SIG-M5 (cell line): Measurements from ENCODE around the gene PLK2.
A peak's percentile ranks its signal among the peaks of the same experiment; 100 is the strongest.

Experiments used
- DNase-seq: peaks from one replicate; lab custom pipeline; 2025; lab: John Stamatoyannopoulos, UW

PLK2 gene

GRCh38 chr5:58477760-58478376 lies 18.0 kb upstream of the PLK2 start:
- DNase-seq, result no peak

- DNase-seq, result no peak
Observed at GRCh38 chr5:58475404-58475803, 15.5 kb upstream of the PLK2 start.

DNA sequence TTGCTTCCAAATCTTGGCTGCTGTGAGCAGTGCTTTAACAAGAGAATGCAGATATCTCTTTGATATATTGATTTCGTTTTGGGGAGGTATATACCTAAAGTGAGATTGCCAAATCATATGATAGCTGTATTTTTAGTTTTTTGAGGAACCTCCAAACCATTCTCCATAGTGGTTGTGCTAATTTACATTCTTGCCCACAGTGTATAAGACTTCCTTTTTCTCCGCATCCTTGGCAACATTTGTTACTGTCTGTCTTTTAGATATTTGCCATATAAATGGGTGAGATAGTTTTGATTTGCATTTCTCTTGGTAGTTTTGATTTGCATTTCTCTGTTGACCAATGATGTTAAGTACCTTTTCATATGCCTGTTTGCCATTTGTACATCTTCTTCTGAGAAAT lies 10.0 kb upstream of the PLK2 start:
- DNase-seq, result peak; percentile 41

- DNase-seq, result peak; percentile 18
Observed at GRCh38 chr5:58466939-58467338, 7.1 kb upstream of the PLK2 start.

- DNase-seq, result no peak
Observed at GRCh38 chr5:58462623-58463230, 2.8 kb upstream of the PLK2 start.

GRCh38 chr5:58462154-58462553 lies 2.3 kb upstream of the PLK2 start:
- peak; percentile 87 for DNase-seq

- peak; percentile 25 for DNase-seq
Observed at GRCh38 chr5:58460732-58461286, 923 bp upstream of the PLK2 start.

DNA sequence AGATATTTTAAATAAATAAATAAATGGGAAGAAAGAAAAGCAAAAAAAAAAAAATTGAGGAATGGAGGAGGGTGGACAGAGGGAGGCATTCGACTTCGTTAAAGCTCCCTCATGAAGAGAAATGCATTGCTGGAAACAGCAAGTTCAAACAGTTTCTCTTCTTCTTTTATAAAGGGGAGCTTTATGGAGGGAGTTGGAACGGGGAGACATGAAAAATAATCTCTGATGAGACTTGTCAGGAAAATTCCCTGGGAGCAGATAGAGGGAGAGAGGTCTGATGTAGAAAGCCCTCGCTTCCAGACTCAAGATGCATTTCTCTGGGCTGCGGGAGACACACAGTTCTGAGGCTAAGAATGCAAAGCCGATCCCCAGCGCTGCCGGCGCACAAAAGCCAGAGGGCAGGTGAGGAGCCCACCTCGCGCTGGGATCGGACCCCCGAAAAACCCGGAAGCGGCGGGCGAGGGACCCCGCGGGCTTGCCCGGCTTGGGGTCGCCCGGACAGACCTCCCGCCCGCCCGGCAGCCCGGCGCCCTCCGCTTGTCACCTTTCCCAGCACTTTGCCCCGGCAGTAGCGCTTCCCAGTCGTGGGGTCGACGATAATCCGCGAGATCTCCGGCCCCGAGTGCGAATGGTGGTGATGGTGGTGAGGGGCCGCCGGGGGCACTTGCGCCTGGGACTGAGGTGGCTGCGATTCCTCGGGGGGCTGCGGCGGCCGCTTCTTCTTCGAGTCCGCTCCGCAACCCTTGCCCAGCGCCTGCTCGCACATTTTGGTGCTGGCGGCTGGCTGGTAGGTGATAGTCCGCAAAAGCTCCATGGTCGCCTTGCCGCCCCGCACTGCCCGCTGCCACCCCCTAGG lies 512 bp downstream of the PLK2 start:
- DNase-seq, result no peak

DNA sequence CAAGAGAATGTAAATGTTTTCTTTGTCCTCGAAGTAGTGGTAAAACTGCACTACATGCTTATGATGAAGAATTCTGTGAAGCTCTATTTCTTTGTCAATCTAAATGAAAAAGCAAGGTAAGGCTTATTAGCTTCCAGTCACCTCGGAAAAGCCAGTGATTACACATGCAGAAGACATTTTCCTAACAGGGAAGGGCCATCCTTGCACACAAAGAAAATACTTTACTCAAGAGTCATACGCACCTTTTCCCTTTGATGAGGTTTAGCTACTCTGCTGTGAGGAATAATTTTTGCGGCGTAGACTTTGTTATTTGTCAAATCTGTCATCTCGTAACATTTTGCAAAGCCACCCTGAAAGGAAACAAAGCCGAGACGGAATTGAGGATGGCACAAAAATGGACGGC lies 1.1 kb downstream of the PLK2 start:
- no peak for DNase-seq

- no peak for DNase-seq
Observed at GRCh38 chr5:58458141-58458742, 1.6 kb downstream of the PLK2 start.

- DNase-seq, result no peak
Observed at GRCh38 chr5:58457050-58457449, 2.8 kb downstream of the PLK2 start.

DNA sequence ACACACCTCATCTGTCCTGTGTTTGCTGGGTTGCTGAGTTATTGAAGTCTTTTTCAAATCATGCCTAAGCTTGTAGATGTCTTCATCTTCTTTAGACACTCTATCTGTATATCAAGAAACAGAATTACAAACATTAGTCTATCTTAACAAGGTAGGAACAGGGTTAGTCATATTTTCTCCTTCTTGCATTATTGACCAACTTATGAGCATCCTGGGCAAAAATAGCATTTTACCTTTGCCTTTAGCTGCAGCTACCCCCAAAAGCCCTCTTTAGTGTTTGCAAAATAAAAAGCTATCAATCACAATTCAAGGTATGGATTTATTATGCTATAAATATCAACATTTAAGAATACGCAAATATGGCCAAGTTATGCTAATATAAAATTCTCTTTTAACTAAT lies 3.4 kb downstream of the PLK2 start:
- DNase-seq, result no peak

GRCh38 chr5:58456026-58456425 lies 3.9 kb downstream of the PLK2 start:
- no peak for DNase-seq

- DNase-seq, result no peak
Observed at GRCh38 chr5:58455480-58455879, 4.4 kb downstream of the PLK2 start.

GRCh38 chr5:58455066-58455465 lies 4.8 kb downstream of the PLK2 start:
- DNase-seq, result no peak

GRCh38 chr5:58454025-58454424 lies 5.9 kb downstream of the PLK2 start:
- no peak for DNase-seq

- DNase-seq, result no peak
Observed at GRCh38 chr5:58453306-58453705, 6.6 kb downstream of the PLK2 start.

DNA sequence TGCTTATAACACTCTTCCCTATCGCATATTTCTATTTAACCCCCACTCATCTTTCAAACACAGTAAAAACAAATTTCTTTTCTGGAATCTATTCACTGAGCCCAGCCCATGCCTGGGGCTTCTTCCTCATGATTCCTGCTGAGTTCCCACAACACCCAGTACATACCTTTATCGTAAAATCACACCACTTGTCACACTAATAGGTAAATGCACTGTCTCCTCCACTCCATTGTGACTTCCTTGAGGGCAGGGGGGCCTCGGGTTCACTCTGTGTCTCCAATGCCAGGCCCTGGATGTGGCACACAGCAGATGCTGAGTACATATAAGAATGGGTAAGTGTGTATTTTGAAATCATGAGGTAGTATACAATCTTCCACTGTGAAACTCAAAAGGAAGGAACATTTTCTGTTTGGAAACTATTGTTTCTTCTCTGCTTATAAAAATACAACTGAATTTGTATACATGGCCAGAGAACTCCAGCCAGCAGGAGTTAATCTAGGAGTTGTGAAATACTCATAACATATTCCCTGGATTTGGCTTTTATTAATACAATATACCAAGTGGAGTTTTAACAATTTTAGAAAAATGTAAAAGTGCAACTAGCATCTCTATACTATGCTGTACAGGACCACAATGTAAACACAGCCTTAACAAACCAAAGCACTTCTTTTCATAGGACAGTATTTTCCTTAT lies 7.2 kb downstream of the PLK2 start:
- no peak for DNase-seq

DNA sequence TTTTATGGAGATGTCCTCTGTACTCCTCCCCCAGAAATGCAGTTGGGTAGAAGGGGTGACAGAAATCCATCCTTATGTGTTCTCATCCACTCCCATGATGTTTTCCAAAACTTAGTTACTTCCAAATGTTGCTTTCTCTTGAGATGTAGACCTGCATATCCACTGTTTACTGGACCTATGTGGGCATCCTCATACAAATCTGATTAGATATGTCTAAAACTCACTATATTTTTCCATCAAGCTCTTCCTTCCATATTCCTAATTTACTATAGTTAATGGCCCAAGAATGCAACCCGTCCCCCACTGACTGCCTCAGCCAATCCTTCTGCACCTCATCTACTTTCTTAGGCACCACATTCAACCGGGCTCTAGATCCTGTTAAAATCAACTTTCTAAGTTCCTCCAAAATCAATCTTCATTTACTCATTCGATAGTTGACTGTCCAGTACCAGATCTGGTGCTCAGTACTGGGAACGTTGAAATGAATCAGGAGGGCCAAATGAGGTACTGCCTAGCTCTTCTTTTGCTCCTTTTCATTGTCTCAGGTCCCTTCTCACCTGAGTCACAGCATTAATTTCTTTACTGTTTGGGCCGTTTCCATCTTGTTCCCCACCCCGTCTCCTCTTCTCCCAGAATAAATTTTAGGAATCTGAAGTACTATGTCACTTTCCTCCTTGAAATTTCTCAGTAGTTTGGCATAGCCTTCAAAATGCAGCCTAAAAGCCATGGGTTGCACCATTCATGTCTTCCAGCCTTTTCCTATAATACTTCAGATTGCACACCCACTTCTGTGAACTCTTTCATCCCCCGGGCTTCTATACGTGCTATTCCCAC lies 7.9 kb downstream of the PLK2 start:
- no peak for DNase-seq

- no peak for DNase-seq
Observed at GRCh38 chr5:58450811-58451629, 8.9 kb downstream of the PLK2 start.
